Activated B cell treated with CpG ODN at 0.5 μM for 24 hours (primary cell): ENCODE data around the gene TP53RK. TPM values are rescaled to one million over a fixed set of nuclear protein-coding genes. Genes with fewer than 3 reads are reported as not detected.

Source experiments
- ATAC-seq: fragments of 200-7000 bp; cut with Tn5 transposase; one replicate; pipeline ENCODE4 v1.10.0; 2021; ENCODE audit warnings: low read depth, mild to moderate bottlenecking, moderate library complexity
- CTCF ChIA-PET: fragments of 350-600 bp; sonication (Branson Sonifier 250); formaldehyde crosslinking; loops from one replicate; lab custom pipeline; 2021; ENCODE audit warnings: antibody characterized with exemption; lab: Charles Lee
- POLR2A ChIA-PET: fragments of 350-600 bp; sonication (Branson Sonifier 250); formaldehyde crosslinking; loops from one replicate; lab custom pipeline; 2021; ENCODE audit warnings: antibody characterized with exemption; lab: Charles Lee
- DNase-seq: peaks from one replicate; pipeline ENCODE4 v3.0.0; 2022
- H3K27ac Mint-ChIP-seq: one replicate; pipeline ENCODE4 v1.8.0; 2020; ENCODE audit warnings: mixed read lengths
- H3K27me3 Mint-ChIP-seq: one replicate; pipeline ENCODE4 v1.8.0; 2021; ENCODE audit warnings: mixed read lengths
- H3K36me3 Mint-ChIP-seq: one replicate; pipeline ENCODE4 v1.8.0; 2021; ENCODE audit warnings: low read depth, mixed read lengths
- H3K4me1 Mint-ChIP-seq: one replicate; pipeline ENCODE4 v1.8.0; 2021; ENCODE audit warnings: mixed read lengths
- H3K4me3 Mint-ChIP-seq: one replicate; pipeline ENCODE4 v1.8.0; 2020; ENCODE audit warnings: mild to moderate bottlenecking, mixed read lengths
- H3K9me3 Mint-ChIP-seq: one replicate; pipeline ENCODE4 v1.8.0; 2020; ENCODE audit warnings: mixed read lengths
- intact Hi-C: fragments of 100-400 bp; cut with micrococcal nuclease; formaldehyde crosslinking; loops from one replicate; pipeline ENCODE4 v1.15.1; 2024
- total RNA-seq: library from RNA; stranded (reverse); gene quantifications from 2 replicates; pipeline ENCODE4 v1.2.3, GENCODE V29; 2022
- TF ChIP-seq, protein P1 (sequence below): fragments of 200-600 bp; IDR thresholded peaks from one replicate; pipeline ENCODE4 v1.8.0; 2022; ENCODE audit warnings: antibody characterized with exemption, mild to moderate bottlenecking

TP53RK gene
- total RNA-seq, 1 donor from 2014 or later = 18.8 TPM

DNA sequence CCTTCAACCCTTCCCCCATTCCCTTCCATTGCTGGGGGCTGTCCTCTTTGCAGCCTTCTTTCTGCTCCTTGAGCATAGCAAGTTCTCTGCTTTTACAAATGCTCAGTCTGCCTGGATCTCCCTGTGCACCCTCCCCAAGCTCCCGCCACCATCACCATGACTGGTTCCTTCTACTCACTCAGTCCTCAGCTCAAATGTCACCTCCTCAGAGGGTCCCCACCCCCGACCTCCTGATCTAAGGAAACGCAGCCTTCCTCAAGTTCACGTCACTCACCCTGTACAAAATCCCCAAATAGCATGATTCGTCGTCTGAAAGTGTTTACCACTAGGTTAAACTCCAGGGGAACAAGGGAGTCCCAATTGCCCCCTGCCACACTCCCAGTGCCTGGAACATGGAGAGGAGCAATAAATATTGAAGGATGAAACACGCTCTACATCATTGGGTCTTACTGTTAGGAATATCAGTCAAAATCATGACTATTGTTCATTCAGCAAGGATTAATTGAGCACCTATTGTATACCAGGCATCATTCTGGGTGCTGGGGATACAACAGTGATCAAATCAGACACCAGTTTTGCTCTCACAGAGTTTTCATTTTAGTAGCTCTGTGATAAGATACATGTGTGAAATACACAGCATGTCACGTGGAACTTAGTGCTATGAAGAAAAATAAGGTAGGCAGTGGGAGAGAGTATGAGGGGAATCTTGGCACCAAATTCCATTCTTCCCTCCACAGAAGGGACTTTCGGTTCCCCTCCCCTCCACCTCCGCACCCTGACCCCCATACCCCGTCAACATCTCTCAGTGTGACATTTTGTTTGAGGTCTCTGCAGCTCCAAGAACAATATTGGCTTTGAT lies 15.6 kb downstream of the TP53RK start:
- Mint-ChIP-seq H3K27me3 (no peaks in the 10 kb centered on the region), H3K36me3 (no peaks in the 10 kb centered on the region), H3K4me1 (no peaks in the 10 kb centered on the region), H3K4me3 (no peak overlapping the region), H3K9me3 (peaks cover 7% of the 10 kb centered on the region), H3K27ac (no peak overlapping the region)
- ATAC-seq = no peak
- CTCF ChIA-PET = interaction anchor here (1.1 kb wide), 1 partner anchor 12 kb away, joined by 3 read pairs; no protein-coding TSS in a partner anchor
- TF ChIP-seq, protein P1, sequence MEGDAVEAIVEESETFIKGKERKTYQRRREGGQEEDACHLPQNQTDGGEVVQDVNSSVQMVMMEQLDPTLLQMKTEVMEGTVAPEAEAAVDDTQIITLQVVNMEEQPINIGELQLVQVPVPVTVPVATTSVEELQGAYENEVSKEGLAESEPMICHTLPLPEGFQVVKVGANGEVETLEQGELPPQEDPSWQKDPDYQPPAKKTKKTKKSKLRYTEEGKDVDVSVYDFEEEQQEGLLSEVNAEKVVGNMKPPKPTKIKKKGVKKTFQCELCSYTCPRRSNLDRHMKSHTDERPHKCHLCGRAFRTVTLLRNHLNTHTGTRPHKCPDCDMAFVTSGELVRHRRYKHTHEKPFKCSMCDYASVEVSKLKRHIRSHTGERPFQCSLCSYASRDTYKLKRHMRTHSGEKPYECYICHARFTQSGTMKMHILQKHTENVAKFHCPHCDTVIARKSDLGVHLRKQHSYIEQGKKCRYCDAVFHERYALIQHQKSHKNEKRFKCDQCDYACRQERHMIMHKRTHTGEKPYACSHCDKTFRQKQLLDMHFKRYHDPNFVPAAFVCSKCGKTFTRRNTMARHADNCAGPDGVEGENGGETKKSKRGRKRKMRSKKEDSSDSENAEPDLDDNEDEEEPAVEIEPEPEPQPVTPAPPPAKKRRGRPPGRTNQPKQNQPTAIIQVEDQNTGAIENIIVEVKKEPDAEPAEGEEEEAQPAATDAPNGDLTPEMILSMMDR = no peak
- DNase-seq = no peak
- POLR2A ChIA-PET = no interaction called here
- intact Hi-C loops = no loop called here

DNA sequence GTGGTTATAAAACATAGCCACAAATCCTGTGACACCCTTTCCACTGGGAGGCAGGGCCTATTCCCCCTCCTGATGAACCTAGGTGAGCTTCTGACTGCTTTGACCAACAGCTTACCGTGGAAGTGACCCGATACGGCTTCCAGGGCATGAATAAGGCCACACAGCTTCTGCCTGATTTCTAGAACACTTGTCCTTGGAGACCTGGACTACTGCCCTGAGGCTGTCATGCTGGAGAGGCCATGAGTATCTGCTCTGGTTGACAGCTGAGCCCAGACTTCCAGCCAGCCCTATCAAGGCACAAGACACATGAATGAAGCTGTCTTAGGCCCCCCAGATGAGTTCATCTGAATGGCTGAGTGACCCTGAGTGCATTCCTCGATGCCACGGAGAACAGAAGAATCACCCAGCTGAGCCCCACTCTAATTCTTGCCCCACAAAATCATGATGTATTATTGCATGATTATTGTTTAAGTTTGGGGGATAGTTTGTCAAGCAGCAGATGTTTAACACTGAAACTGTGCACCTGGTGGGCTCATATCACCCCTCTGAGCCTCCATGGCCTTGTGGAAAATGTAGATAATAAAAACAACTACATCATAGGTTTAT lies 16.6 kb downstream of the TP53RK start:
- ChIA-PET CTCF (no interaction called here), POLR2A (no interaction called here)
- intact Hi-C loops = no loop called here
- H3K27ac Mint-ChIP-seq = no peak overlapping the region
- peaks cover 7% of the 10 kb centered on the region for H3K9me3 Mint-ChIP-seq
- no peak for DNase-seq
- ATAC-seq = no peak
- no peaks in the 10 kb centered on the region for H3K36me3 Mint-ChIP-seq
- no peaks in the 10 kb centered on the region for H3K4me1 Mint-ChIP-seq
- no peaks in the 10 kb centered on the region for H3K27me3 Mint-ChIP-seq
- TF ChIP-seq, protein P1 = no peak
- H3K4me3 Mint-ChIP-seq = no peak overlapping the region

DNA sequence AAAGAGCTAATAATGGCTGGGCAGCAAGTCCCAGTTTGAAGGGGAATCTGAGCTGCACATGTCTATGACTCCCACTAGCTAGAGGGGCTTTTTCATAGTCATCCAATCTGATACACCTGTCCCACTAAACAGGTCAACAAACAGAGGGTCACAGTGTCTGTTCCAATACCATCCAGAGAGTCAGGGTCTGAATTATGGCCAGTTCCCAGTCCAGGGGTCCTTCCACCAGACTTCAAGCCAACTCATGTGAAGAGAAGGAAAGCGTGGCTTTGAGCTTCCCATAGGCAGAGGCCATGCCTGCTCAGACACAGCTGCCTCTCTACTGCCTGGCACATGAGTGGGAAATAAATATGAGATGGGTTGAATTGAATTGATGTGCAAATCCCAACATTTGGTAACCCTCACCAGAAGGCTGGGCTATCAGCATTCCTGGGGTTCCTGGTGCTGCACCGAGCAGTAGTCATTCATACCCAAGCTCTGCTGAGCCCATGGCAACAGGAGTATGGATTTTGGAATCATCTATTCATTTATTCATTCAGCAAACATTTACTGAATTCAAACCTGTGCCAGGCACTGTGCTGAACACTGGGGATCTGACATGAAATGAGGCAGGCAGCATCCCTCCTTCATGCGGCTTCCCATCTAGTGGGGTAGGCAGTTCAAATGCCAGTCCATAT lies 17.2 kb downstream of the TP53RK start:
- intact Hi-C loops = no loop called here
- CTCF ChIA-PET = no interaction called here
- TF ChIP-seq, protein P1 = no peak

DNA sequence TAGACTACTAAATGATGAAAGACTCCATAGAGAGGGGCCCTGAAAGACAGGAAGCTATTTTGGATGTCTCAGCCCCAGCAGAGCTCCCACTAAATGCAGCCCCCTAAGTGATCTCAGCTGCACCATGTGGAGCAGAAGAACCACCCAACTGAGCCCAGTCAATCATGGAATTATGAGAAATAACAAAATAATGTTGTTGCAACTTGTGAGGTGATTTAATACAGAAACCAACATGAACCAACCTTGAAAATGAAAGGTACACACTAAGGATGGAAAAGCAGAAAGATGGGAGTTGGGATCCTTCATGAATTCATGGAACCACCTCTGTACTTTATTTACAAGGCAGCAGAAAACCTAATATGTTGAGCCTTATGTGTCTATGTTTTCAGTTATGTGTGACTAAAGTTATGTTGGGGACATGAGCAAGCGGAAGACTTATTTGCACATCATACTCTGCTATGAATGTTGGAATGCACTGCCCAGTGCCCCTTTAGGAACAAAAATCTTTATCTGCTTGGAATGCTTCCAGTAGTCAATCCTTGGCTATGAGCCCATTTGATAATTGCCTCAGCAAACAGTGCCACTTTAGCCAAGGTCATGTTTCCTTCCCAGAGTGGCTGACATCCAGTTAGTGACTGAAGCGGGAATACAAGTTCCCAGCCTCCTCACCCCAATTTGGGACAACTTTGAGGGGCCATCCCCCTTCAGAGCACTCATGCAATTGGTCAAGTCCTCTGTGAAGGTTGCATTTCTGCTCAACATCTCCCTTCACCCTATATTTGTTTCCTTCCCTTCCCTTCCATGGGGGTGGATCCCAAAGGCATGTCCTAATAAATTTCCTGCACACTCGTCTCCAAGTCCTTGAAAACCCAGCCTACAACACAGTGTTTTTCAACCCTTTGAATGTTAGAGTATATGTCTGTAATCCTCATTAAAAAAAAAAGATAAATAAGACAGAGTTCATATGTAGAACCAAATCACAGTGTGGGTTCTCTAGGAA lies 18.4 kb downstream of the TP53RK start:
- TF ChIP-seq, protein P1 = no peak
- H3K27me3 Mint-ChIP-seq = no peaks in the 10 kb centered on the region
- POLR2A ChIA-PET = no interaction called here
- intact Hi-C loops = no loop called here
- H3K4me1 Mint-ChIP-seq = no peaks in the 10 kb centered on the region
- no peak overlapping the region for H3K27ac Mint-ChIP-seq
- CTCF ChIA-PET = no interaction called here
- ATAC-seq (no peak), DNase-seq (no peak)
- H3K9me3 Mint-ChIP-seq = peaks cover 7% of the 10 kb centered on the region
- H3K4me3 Mint-ChIP-seq = no peak overlapping the region
- no peaks in the 10 kb centered on the region for H3K36me3 Mint-ChIP-seq

More for the DNA sequence above, 17.2 kb downstream of the TP53RK start:
- no peaks in the 10 kb centered on the region for H3K4me1 Mint-ChIP-seq
- peaks cover 7% of the 10 kb centered on the region for H3K9me3 Mint-ChIP-seq
- POLR2A ChIA-PET = no interaction called here
- no peak overlapping the region for H3K27ac Mint-ChIP-seq
- H3K27me3 Mint-ChIP-seq = no peaks in the 10 kb centered on the region
- DNase-seq (no peak), ATAC-seq (no peak)
- no peaks in the 10 kb centered on the region for H3K36me3 Mint-ChIP-seq
- no peak overlapping the region for H3K4me3 Mint-ChIP-seq
